Hindlimb muscle (tissue), 1 donor: Measurements from ENCODE around the gene TTLL4. TPM values are rescaled to one million over a fixed set of nuclear protein-coding genes. Genes with fewer than 3 reads are reported as not detected.

Source experiments
- DNase-seq: peaks from one replicate; pipeline ENCODE4 v3.0.0-alpha.2; 2013
- polyA plus RNA-seq: library from polyadenylated mRNA; unstranded; fragments of 120-200 nt; gene quantifications from one replicate; pipeline ENCODE4 v1.2.1, GENCODE V29; 2013; ENCODE audit not compliant: insufficient read length

TTLL4 gene
- polyA plus RNA-seq, 1 donor, result 26.8 TPM

DNA sequence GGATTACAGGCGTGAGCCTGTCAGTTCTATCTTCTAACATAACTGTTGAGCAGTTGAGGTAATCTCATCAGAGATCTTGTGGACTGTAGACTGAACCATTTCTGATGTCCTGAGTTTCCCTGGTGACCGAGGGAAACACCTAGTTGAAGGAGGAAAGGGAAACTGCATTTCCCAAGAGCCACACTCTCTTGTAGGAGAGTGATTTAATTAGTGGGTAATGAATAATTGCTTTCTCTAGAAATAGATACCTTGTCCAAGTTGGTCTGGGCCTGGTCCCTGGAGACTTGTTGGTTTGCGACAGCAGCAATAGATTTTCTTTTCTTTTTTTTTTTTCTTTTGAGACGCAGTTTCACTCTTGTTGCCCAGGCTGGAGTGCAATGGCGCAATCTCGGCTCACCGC lies 7.4 kb downstream of the TTLL4 start:
- no peak for DNase-seq

DNA sequence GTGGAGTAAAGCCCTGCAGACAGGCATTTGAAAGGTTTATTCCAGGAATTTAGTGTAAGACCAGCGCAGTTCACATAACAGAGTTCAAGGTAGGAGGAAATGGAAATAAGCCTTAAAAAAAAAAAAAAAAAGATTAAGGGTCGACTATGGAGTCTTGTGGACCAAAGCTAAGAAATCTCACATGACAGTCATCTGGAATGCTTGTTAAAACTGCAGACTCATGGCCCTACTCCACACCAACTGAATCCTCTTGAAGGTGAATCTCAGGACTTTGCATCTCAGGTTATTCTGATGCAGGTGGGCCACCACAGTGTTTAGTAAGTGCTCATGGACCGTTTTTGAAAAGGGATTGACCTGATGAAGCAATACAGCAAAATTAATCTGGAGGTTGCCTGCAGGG lies 8.8 kb downstream of the TTLL4 start:
- no peak for DNase-seq

DNA sequence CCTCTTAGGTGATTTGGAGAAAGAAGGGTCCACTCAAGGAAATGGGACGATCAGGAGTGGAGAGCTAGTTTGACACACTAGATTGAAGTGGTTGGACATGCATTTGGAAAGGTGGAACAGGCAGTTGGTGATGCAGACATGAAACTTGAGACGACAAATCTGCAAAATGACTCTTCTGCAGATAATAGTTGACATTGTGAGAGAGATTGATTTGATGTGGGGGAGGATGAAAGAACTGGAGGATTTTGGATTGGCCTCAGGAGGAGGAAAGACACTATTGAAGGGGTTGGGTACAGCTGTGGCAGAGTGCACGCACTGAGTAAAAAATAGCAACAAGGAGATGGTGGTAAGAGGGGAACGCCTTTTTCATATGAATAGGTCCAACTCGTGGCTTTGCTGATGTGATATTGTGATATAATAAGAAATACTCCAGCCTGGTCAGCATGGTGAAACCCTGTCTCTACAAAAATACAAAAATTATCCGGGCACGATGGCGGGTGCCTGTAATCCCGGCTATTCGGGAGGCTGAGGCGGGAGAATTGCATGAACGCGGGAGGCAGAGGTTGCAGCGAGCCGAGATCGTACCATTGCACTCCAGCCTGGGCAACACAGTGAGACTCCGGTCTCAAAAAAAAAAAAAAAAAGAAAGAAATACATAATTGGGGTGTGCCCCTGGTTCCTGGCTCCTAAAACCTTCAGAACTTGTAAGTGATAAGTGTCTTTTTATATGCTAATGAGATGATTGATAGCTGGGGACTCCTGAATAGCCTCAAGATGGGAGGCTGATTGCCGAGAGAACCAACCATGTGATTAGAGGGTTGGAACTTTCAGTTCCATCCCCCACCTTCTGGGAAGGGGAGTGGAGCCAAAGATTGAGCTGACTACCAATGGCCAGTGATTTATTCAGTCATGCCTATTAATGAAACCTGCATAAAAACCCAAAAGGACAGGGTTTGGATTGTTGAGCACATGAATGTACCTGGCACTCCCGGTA lies 9.7 kb downstream of the TTLL4 start:
- no peak for DNase-seq

DNA sequence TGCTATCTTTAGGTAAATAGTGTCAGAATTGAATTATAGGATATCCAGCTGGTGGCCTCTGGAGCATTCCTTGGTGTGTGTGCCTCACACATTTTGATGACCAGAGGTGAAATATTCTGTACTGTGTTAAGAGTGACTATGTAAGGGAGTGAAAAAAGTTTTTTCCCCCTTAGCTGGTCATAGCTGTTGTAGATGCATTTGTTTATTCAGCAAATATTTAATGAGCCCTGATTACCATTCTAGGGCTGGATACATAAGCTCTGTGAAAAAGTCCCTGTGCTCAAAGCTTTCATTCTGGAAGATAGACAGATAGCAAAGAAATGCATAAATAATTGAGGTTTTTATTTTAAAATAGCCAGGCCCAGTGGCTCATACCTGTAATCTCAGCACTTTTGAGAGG lies 10.9 kb downstream of the TTLL4 start:
- no peak for DNase-seq

DNA sequence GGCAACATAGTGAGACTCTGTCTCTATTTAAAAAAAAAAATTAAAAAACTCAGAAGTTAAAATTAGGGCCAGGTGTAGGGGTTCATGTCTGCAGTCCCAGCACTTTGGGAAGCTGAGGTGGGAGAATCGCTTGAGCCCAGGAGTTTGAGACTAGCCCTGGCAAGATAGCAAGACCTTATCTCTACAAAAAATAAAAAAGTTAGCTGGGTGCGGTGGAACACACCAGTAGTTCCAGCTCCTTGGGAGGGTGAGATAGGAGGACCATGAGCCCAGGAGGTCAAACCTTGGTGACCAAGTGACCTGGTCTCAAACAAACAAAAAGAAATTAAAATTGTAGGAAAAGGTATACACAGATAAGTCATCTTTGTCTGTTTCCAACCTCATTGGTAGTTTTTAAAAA lies 11.3 kb downstream of the TTLL4 start:
- no peak for DNase-seq

DNA sequence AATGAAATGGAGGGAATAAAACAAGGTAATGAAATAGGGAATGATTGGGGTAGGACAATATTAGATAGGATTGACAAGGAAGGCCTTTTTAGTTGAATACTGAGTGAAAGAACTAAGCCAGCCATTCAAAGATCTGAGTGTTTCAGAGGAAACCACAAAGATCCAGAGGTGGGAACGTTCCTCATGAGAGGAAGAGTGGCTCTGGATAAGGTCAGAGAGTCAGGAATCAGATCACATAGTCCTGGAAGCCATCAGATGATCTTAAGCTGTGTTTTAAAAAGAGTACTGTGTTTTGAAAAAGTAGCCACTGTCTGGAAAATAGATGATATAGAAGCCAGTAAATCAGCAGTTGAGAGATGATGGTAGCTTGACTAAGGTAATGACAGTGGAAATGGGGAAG lies 11.8 kb downstream of the TTLL4 start:
- no peak for DNase-seq

DNA sequence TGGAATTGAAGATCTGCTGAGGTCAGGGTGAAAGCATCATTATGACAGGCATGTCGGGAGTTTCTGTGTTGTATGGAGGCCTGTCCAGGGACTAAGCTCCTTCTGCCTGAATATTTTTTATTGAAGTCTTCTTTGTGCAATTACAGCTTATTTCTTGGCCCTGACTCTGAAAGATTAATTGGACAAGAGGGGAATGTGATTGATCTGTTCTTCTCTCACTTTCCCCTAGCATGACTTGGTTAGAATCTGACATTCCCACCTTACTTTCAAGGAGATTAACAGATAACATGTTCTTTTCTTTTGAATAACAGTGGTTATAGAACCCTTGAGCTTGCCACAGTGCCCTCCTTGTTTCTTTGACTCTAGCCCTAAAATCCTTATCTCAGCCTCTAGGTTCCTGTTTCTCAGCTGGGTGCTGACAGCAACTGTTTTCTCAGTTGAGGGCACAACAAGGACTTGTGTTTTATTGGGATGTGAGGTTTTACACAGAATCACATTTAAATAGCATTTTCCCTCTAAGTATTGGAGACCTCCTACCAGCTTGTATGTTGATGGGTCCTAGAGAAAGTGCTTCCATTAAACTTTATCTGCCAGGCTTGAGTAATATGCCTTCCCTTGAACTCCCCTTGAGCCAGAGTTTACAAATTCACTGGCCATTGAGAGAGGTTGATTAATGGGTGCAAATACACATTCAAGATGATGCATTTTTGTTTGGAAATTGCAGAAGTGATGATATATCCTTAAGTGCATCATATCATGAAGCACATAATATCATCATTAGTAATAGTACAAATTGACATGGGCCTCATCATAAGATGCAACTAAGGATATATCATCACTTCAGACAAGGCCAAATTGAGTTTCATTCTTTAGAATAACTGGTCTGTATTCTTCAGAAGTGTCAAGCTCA lies 12.5 kb downstream of the TTLL4 start:
- no peak for DNase-seq

DNA sequence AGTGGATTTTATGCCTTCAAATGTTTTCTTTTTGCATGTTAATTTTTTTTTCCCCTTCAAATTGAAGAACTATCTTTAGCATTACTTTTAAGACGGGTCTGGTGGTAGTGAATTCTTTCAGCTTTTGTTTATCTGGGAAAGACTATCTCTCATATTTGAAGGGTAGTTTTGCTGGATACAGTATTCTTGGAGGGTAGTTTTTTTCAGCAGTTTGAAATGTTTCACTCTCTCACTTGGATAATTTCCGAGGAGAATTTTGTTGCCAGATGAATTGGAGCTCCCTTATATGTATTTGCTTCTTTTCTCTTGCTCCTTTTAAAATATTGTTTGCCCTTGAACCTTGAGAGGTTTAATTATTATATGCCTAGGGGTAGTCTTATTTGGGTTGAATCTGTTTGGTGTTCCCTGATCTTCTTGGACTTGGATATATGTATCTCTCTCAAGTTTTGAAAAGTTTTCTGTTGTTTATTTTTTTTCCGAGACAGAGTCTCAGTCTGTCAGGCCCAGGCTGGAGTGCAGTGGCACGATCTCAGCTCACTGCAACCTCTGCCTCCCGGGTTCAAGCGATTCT lies 15.5 kb downstream of the TTLL4 start:
- no peak for DNase-seq

DNA sequence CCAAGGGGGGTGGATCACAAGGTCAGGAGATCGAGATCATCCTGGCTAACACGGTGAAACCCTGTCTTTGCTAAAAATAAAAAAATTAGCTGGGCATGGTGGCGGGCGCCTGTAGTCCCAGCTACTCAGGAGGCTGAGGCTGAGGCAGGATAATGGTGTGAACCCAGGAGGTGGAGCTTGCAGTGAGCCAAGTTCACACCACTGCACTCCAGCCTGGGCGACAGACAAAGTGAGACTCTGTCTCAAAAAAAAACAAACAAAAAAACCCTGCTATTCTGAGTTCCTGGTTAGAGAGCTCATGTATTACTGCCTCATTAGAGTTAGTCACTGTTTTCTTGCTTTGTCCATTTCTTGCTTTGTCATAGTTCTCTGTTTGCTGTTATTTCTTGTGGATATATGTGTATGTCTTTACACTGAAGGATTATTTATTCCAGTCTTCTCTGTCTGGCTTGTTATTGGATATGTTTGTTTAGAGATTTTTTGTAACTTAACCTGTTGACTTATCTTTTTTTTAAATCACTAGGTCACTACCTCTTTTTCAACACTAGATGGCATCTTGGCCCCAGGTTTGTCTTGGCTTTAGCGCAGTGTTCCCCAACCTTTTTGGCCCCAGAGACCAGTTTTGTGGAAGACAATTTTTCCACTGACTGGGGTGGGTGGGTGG lies 17.0 kb downstream of the TTLL4 start:
- no peak for DNase-seq

DNA sequence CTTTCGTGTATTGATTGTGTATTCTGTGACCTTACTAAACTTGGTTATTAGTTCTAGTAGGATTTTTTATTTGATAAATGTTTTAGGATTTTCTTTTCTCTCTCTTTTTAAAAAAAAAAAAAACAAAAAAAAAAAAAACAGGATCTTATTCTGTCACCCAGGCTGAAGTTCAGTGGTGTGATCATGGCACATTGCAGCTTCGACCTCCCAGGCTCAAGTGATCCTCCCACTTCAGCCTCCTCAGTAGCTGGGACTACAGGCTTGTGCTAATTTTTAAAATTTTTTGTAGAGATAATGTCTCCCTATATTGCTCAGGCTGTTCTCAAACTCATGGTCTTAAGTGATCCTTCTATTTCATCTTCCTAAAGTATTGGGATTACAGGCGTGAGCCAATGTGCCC lies 19.0 kb downstream of the TTLL4 start:
- no peak for DNase-seq

DNA sequence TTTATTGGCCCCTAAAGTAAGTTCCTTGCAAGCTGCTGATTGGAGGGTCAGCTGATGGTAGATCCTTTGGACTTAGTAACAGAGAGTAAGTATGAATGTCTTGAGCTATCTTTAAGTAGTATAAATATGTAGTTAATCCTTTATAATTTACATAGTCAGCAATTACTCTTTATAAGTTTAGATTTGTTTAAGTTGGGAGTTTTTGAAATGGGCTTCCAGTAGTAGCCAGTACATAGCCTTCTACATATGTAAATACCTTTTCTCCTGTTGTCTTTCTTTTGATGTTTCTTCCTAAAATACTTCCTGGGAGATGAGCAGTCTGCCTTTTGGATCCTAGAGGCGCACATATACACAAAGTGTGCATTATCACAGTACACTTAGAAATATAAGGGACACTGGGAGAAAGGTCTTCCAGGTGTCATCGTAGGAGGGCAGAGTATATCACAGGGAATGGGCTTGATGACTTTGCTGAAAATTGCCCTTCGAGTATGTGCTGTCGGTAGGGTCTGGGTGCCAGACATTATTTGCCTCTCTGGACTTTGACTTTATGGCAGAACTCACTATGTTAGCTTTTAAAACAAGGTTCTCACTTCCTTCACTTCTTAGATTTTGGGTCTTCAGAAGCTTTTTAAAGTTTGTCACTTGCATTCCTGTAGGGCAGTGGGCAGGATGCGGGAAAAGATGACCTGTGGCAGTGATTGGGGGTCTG lies 21.6 kb downstream of the TTLL4 start:
- no peak for DNase-seq

DNA sequence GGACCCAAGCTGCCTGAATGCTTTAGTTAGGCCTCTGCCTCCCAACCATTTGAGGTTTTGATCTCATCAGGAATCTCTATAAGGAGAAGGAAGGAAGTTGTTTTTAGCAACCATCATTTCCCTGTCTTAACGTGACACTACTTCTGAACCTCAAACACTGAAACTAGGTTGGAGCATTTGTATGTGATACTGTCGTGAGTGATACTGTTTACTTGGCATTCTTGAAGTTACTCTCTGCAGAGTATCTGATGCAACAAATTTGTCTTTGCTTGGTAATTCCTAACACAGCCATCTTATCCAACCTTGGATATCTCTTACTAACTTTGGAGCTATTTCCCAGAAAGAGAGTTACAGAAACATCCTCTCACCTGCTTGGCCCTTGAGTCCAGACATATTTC lies 22.1 kb downstream of the TTLL4 start:
- no peak for DNase-seq

DNA sequence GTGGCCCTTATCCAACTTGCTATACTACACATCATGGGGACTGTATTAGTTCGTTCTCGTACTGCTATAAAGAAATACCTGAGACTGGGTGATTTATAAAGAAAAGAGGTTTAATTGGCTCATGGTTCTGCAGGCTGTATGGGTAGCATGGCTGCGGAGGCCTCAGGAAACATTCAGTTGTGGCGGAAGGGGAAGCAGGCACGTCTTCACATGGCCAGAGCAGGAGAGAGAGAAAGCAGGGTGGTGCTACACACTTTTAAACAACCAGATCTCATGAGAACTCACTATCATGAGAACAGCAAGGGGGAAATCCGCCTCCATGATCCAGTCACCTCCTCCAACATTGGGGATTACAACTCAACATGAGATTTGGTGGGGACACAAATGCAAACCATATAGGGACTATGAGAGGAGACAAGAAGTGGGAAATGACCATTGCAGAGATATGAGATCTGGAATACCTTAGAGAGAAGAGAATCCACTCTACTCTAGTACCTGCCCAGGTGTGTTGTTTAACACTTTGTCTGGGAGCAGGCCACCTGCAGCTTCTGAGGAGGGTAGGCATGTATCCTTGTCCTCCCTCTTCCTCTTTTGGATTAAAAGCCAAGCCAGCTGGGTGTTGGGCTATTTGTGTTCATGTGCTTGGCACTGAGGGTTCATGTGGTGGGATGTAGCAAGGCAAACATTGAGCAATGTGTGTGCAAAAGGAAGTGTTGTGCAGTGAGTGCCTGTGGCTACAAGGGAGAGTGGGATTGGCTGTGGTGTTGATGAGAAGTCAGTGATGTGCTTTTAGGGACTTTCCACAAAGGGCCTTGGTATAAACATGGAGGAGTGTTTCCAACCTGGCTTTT lies 22.8 kb downstream of the TTLL4 start:
- DNase-seq, result no peak

DNA sequence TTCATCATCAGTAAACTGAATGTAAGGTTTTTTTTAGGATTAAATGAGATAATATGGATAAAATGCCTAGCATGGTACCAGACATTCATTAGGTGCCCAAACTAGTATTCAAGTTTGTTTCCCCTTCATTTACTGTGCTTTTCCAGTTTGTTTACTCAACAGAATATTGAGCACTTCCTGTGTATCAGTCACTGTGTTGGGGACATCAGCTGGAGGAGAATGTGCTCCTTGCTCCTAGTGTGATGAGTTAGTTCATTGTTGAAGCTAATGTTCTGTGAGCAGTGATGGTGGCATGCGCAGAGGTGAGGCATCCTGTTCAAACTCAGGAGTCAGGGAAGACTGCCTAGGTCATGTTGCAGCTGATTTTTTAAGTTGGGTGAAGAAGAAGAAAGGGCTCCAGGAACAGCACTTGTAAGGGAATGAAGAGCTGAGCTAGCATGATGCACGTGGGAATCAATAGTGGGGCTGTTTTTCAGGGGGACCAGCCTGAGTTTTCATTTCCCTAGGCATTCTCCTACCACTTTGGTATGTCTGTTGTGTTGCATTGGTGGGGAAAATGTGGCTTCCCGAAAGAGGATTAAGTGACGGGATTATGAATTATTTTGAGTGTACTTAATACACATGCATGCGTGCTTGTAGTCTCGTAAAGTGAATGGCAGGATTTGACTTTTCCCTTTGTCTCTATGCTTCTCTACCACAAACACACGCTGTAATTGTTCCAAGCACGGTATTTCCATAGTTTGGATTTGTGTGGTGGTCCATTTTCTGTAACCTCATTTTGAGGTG lies 23.7 kb downstream of the TTLL4 start:
- no peak for DNase-seq

DNA sequence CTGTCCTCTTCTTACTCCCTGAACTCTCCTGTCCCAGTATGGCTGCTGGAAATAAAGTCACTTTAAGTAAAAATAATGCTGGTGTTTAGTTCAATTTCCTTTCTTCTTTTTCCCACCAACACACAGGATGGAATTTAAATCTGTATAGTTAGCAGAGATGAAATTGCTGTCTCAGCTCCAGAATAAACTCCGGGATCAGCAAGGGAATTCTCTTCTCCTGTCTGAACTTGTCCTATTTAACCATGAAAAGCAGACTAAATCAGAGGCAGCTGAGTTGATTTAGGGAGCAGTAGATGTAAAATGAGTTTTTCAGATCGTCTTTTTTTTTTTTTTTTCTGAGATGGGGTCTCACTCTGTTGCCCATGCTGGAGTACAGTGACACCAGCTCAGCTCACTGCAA lies 25.9 kb downstream of the TTLL4 start:
- DNase-seq, result no peak

DNA sequence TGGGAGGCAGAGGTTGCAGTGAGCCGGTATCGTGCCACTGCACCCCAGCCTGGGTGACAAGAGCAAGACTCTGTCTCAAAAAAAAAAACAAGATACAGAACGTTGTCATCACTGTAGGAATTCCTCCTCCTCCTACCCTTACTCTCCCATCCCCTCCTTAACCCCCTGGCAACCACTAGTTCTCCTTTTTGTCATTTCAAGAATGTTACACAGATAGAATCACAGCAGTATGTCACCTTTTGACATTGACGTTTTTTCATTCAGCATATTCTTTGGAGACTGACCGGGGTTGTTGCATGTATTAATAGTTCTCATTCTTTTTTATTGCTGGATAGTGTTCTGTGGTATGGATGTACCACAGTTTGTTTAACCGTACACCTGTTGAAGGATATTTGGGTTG lies 32.4 kb downstream of the TTLL4 start:
- no peak for DNase-seq

DNA sequence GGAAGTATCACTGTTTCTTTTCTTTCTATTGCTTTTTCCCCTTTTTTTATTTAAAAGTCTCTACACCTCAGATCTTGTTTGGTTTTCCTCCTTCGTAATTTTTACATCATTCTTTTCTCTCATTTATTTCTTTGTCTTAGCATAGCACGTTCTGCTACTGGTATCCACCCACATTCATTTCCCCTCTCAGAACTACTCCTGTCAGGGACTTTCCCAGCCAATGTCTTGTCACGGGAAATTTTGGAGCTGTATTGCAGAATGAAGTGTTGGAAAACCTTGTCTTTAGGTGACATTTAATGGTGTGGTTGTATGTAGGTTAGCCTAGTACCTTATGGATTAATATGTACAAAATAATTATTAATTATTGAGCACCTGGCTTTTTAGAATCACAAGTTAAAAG lies 34.0 kb downstream of the TTLL4 start:
- DNase-seq, result no peak

DNA sequence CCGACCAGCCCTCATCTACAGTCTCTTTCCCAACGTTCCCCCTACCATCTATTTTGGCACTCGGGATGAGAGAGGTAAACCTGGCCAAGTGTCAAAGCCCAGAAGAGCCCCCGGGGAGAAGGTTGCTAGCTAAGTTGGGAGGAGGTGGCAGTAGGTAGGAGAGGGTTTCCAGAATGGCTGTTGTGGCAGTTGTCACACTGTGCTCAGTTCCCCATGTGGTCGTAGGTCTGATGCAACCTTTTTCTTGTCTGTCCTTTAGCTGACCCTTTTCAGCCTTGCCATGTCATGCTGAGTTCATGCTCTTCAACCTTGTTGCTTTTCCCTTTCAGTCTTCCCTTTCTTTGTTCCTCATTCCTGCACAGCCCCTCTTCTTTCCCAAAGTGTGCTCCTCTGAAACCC lies 34.5 kb downstream of the TTLL4 start:
- DNase-seq, result no peak

DNA sequence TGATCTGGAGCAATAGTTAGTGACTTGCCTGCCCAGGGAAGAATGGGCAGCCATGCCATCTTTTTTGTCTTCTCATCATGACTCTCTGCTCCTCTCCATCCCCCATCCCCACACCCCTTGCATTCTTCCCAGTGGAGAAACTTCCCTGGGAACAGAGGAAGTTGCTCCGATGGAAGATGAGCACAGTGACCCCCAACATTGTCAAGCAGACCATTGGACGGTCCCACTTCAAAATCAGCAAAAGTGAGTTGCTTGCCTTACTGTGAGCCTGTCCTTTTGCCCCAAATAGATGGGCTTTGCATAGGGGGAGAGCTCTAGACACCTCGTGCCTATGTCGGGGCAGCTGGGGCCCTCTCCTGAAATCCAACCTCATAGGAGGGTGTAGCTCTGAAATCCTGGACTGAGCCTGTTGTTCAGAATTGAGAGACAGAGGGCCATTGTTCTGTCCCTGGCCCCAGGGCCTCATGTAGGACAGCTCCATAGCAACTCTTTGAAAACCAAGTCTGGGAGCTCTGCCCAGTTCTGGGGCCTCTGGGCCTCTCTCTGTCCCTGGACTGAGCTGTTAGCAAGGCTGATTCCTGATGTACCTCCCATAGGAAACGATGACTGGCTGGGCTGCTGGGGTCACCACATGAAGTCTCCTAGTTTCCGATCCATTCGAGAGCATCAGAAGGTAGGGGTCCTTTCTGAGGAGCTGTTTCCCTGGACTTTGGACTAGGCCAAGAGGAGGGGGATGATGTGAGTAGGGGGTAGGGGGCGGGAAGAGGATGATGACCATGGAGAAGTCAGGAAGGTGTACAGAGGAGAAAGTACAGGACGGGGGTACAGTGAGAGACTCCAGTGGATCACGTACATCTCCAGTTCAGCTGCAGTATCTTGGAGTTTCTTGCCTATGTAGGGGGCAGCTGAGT lies 35.2 kb downstream of the TTLL4 start:
- DNase-seq, result peak; percentile 59
